Activated CD8-positive, alpha-beta memory T cell treated with anti-CD3 and anti-CD28 coated beads for 36 hours (primary cell): Measurements from ENCODE around the gene RAPGEF5. TPM values are rescaled to one million over a fixed set of nuclear protein-coding genes. Genes with fewer than 3 reads are reported as not detected.
"Not testable (repeated sequence)": the region's sequence is repeated elsewhere in the genome, so short reads cannot be mapped to it uniquely, and the experiment has no call there.

Experiments used
- CTCF ChIA-PET: fragments of 350-600 bp; sonication (Branson Sonifier 250); formaldehyde crosslinking; loops from one replicate; lab custom pipeline; 2021; ENCODE audit warnings: antibody characterized with exemption; lab: Charles Lee
- POLR2A ChIA-PET: fragments of 350-600 bp; sonication (Branson Sonifier 250); formaldehyde crosslinking; loops from one replicate; lab custom pipeline; 2021; ENCODE audit warnings: antibody characterized with exemption; lab: Charles Lee
- total RNA-seq, 2 experiments: library from RNA; stranded (reverse); gene quantifications; one replicate each; pipeline ENCODE4 v1.2.3, GENCODE V29; 2021

The RAPGEF5 gene
- total RNA-seq, 2 experiments from 2014 or later: 0.46 to 0.80 TPM

GRCh38 chr7:22120391-22121053, 236.4 kb downstream of the RAPGEF5 start:
- POLR2A ChIA-PET: no interaction called here
- CTCF ChIA-PET: no interaction called here

- ChIA-PET POLR2A (no interaction called here), CTCF (interaction anchor here (2.1 kb wide), 1 partner anchor 12 kb away, joined by 4 read pairs; no protein-coding TSS in a partner anchor)
Observed at GRCh38 chr7:22117222-22117621, 239.7 kb downstream of the RAPGEF5 start.

- POLR2A ChIA-PET: no interaction called here
- CTCF ChIA-PET: interaction anchor here (2.1 kb wide), 1 partner anchor 12 kb away, joined by 4 read pairs; no protein-coding TSS in a partner anchor
Observed at GRCh38 chr7:22116451-22117030, 240.4 kb downstream of the RAPGEF5 start.

- POLR2A ChIA-PET: no interaction called here
- CTCF ChIA-PET: interaction anchor here (2.1 to 2.3 kb wide), 2 partner anchors 11 to 12 kb away, joined by 4 to 11 read pairs; no protein-coding TSS in a partner anchor
Observed at GRCh38 chr7:22115689-22116088, 241.3 kb downstream of the RAPGEF5 start.

GRCh38 chr7:22114440-22114981, 242.4 kb downstream of the RAPGEF5 start:
- ChIA-PET POLR2A (no interaction called here), CTCF (interaction anchor here (2.3 kb wide), 1 partner anchor 11 kb away, joined by 11 read pairs; no protein-coding TSS in a partner anchor)

- ChIA-PET POLR2A (no interaction called here), CTCF (interaction anchor here (0.7 to 1.0 kb wide), 4 partner anchors 30 to 373 kb away, joined by 4 read pairs; no protein-coding TSS in a partner anchor)
Observed at GRCh38 chr7:22113041-22113440, 243.9 kb downstream of the RAPGEF5 start.

- POLR2A ChIA-PET: no interaction called here
- CTCF ChIA-PET: interaction anchor here (1.0 to 1.4 kb wide), 2 partner anchors 377 to 379 kb away, joined by 3 to 4 read pairs; no protein-coding TSS in a partner anchor
Observed at GRCh38 chr7:22111661-22112060, 245.3 kb downstream of the RAPGEF5 start.

- POLR2A ChIA-PET: no interaction called here
Observed at GRCh38 chr7:22110881-22111280, 246.1 kb downstream of the RAPGEF5 start.

GRCh38 chr7:22110227-22110839, 246.6 kb downstream of the RAPGEF5 start:
- ChIA-PET CTCF (interaction anchor here (0.7 to 1.9 kb wide), 13 partner anchors 8 to 390 kb away, joined by 3 to 8 read pairs (median 4); partner anchors contain the start of gene STEAP1B), POLR2A (no interaction called here)

More at GRCh38 chr7:22110881-22111280, 246.1 kb downstream of the RAPGEF5 start:
- CTCF ChIA-PET: interaction anchor here (1.0 to 1.9 kb wide), 4 partner anchors 21 to 379 kb away, joined by 3 to 6 read pairs (median 4); no protein-coding TSS in a partner anchor

GRCh38 chr7:22109761-22110160, 247.2 kb downstream of the RAPGEF5 start:
- POLR2A ChIA-PET: no interaction called here
- CTCF ChIA-PET: interaction anchor here (0.7 to 1.9 kb wide), 12 partner anchors 9 to 390 kb away, joined by 3 to 8 read pairs (median 4); partner anchors contain the start of gene STEAP1B

GRCh38 chr7:22108151-22108845, 248.7 kb downstream of the RAPGEF5 start:
- CTCF ChIA-PET: no interaction called here
- POLR2A ChIA-PET: no interaction called here

- CTCF ChIA-PET: interaction anchor here (1.1 to 1.4 kb wide), 2 partner anchors 11 to 395 kb away, joined by 4 read pairs; partner anchors contain the start of gene STEAP1B
- POLR2A ChIA-PET: no interaction called here
Observed at GRCh38 chr7:22105550-22105949, 251.4 kb downstream of the RAPGEF5 start.

- ChIA-PET POLR2A (no interaction called here), CTCF (interaction anchor here (1.0 kb wide), 1 partner anchor 9 kb away, joined by 3 read pairs; no protein-coding TSS in a partner anchor)
Observed at GRCh38 chr7:22094413-22095342, 262.3 kb downstream of the RAPGEF5 start.

GRCh38 chr7:22093936-22094335, 263.0 kb downstream of the RAPGEF5 start:
- ChIA-PET CTCF (interaction anchor here (1.0 kb wide), 1 partner anchor 10 kb away, joined by 3 read pairs; no protein-coding TSS in a partner anchor), POLR2A (no interaction called here)

GRCh38 chr7:22093001-22093400, 264.0 kb downstream of the RAPGEF5 start:
- CTCF ChIA-PET: no interaction called here
- POLR2A ChIA-PET: no interaction called here

GRCh38 chr7:22090958-22091525, 265.9 kb downstream of the RAPGEF5 start:
- CTCF ChIA-PET, POLR2A ChIA-PET: not testable (repeated sequence)

- POLR2A ChIA-PET: no interaction called here
- CTCF ChIA-PET: no interaction called here
Observed at GRCh38 chr7:22090512-22090911, 266.4 kb downstream of the RAPGEF5 start.
